Thymus (tissue), 11 donors: ENCODE measurements around the gene MARCHF3. TPM values are rescaled to one million over a fixed set of nuclear protein-coding genes. Genes with fewer than 3 reads are reported as not detected.

Experiments used
- DNase-seq, 9 donors: peaks; one replicate each; pipeline ENCODE4 v3.0.0-alpha.2; 2013; ENCODE audit warnings: low spot score in 9 of 9, low read depth in 6 of 9, missing footprints in 1 of 9
- H3K27ac ChIP-seq, 2 donors: one replicate each; pipeline ENCODE4 v1.5.1; 2013; ENCODE audit warnings: control low read depth in 1 of 2, low read depth in 1 of 2, low read length in 1 of 2, mild to moderate bottlenecking in 1 of 2, moderate library complexity in 1 of 2
- H3K27me3 ChIP-seq, 2 donors: one replicate each; pipeline ENCODE4 v1.5.1; 2013; ENCODE audit warnings: low read length in 1 of 2; ENCODE audit not compliant: control insufficient read depth in 2 of 2, insufficient read depth in 1 of 2
- H3K36me3 ChIP-seq, 2 donors: one replicate each; pipeline ENCODE4 v1.5.1; 2013; ENCODE audit warnings: low read length in 1 of 2, mild to moderate bottlenecking in 1 of 2, moderate library complexity in 1 of 2; ENCODE audit not compliant: control insufficient read depth in 2 of 2, insufficient read depth in 2 of 2
- H3K4me1 ChIP-seq, 2 donors: one replicate each; pipeline ENCODE4 v1.5.1; 2013; ENCODE audit warnings: low read length in 2 of 2; ENCODE audit not compliant: control insufficient read depth in 2 of 2, insufficient read depth in 2 of 2
- H3K4me3 ChIP-seq, 2 donors: one replicate each; pipeline ENCODE4 v1.5.1; 2013; ENCODE audit warnings: low read length in 2 of 2, control low read depth in 1 of 2, mild to moderate bottlenecking in 1 of 2
- H3K9me3 ChIP-seq, 2 donors: one replicate each; pipeline ENCODE4 v1.5.1; 2013; ENCODE audit warnings: low read length in 1 of 2, mild to moderate bottlenecking in 1 of 2; ENCODE audit not compliant: control insufficient read depth in 2 of 2, insufficient read depth in 1 of 2
- WGBS: extraction: QIAGEN DNeasy Blood & Tissue Kit; methylation state at CpG from one replicate; pipeline ENCODE4 v1.1.7; 2013; 5-methylcytosine and 5-hydroxymethylcytosine counted together
- polyA plus RNA-seq: library from polyadenylated mRNA; stranded (reverse); fragments of 200-250 nt; gene quantifications from one replicate; pipeline ENCODE4 v1.2.3, GENCODE V29; 2013
- total RNA-seq: library from RNA; stranded (reverse); fragments of 120-200 nt; gene quantifications from one replicate; pipeline ENCODE4 v1.2.4, GENCODE V29; 2013
- donor health status: healthy.

Gene MARCHF3
- total and polyA plus RNA-seq, 2 donors: 5.0 to 5.1 TPM

DNA sequence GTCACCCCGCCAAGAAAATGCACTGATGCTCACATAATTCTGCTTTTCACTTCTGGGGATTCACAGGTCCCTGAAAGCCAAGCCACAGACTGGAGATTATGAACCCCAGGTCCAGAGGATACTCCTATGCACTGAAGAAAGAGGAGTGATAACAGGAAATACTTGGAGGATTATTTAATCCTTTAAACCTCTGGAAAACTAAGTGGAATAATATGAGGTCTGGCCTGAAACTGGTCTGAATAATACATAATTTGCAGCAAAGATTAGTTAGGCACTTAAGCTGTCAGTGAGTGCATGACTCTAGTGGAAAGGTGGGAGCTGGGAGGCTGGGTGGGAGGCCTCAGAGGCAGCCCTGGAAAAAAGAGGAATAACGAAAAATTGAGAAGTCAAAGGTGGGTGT is 45.7 kb downstream of the MARCHF3 start:
- 93% methylated on average over 2 of the region's 2 CpGs for WGBS
- no peaks in the 10 kb centered on the region for H3K27me3 ChIP-seq
- DNase-seq: no peak
- no peak overlapping the region for H3K27ac ChIP-seq
- H3K4me1 ChIP-seq: peaks cover 0 to 11% of the 10 kb centered on the region in 2 donors
- H3K36me3 ChIP-seq: no peaks in the 10 kb centered on the region
- H3K9me3 ChIP-seq: no peaks in the 10 kb centered on the region
- H3K4me3 ChIP-seq: no peak overlapping the region

GRCh38 chr5:126983874-126984266 is 46.5 kb downstream of the MARCHF3 start:
- no peaks in the 10 kb centered on the region for H3K36me3 ChIP-seq
- peaks cover 0 to 11% of the 10 kb centered on the region in 2 donors for H3K4me1 ChIP-seq
- no peak overlapping the region for H3K4me3 ChIP-seq
- DNase-seq: no peak
- H3K9me3 ChIP-seq: no peaks in the 10 kb centered on the region
- 94% methylated on average over 2 of the region's 2 CpGs for WGBS
- no peak overlapping the region for H3K27ac ChIP-seq
- no peaks in the 10 kb centered on the region for H3K27me3 ChIP-seq

GRCh38 chr5:126982926-126983873 is 47.2 kb downstream of the MARCHF3 start:
- DNase-seq: no peak
- H3K27ac ChIP-seq: no peak overlapping the region
- no peaks in the 10 kb centered on the region for H3K9me3 ChIP-seq
- H3K4me1 ChIP-seq: peaks cover 0 to 11% of the 10 kb centered on the region in 2 donors
- WGBS: 97% methylated on average over 12 of the region's 12 CpGs
- no peaks in the 10 kb centered on the region for H3K36me3 ChIP-seq
- no peak overlapping the region for H3K4me3 ChIP-seq
- H3K27me3 ChIP-seq: no peaks in the 10 kb centered on the region

- Histone ChIP-seq H3K4me1 (peaks cover 0 to 4% of the 10 kb centered on the region in 2 donors), H3K9me3 (no peaks in the 10 kb centered on the region), H3K4me3 (no peak overlapping the region), H3K27me3 (no peaks in the 10 kb centered on the region), H3K36me3 (no peaks in the 10 kb centered on the region), H3K27ac (no peak overlapping the region)
- DNase-seq: no peak
- WGBS: 98% methylated on average over 1 of the region's 1 CpG
Observed at GRCh38 chr5:126982202-126982601, 48.2 kb downstream of the MARCHF3 start.

DNA sequence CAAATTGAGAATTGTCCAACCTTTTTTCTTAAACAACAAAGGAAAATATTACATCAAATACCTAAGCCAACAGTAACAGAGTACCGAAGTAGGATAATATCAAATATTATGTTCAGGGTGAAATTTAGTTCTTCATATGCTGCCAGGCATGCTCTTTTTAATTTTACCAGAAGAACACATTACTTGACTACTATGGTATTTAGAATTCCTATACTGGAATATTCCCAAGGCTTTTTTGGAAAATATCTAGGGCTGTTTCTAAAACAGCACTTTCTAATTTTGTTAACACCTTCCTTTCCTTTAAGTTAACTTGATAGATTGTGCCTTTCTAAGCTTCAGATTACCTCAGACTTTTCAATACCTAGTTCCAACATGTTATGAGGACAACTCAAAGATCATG is 48.7 kb downstream of the MARCHF3 start:
- 96% methylated on average over 1 of the region's 1 CpG for WGBS
- Histone ChIP-seq H3K36me3 (no peaks in the 10 kb centered on the region), H3K9me3 (no peaks in the 10 kb centered on the region), H3K27ac (no peak overlapping the region), H3K27me3 (no peaks in the 10 kb centered on the region), H3K4me3 (no peak overlapping the region), H3K4me1 (peaks cover 0 to 4% of the 10 kb centered on the region in 2 donors)
- DNase-seq: no peak

GRCh38 chr5:126981222-126981621 is 49.1 kb downstream of the MARCHF3 start:
- Histone ChIP-seq H3K27ac (no peak overlapping the region), H3K4me3 (no peak overlapping the region), H3K36me3 (no peaks in the 10 kb centered on the region), H3K27me3 (no peaks in the 10 kb centered on the region), H3K9me3 (no peaks in the 10 kb centered on the region), H3K4me1 (peaks cover 0 to 4% of the 10 kb centered on the region in 2 donors)
- 96% methylated on average over 2 of the region's 2 CpGs for WGBS
- DNase-seq: no peak

GRCh38 chr5:126978258-126978657 is 52.1 kb downstream of the MARCHF3 start:
- Histone ChIP-seq H3K4me3 (no peak overlapping the region), H3K4me1 (peaks cover 0 to 6% of the 10 kb centered on the region in 2 donors), H3K36me3 (no peaks in the 10 kb centered on the region), H3K27me3 (no peaks in the 10 kb centered on the region), H3K27ac (no peak overlapping the region), H3K9me3 (no peaks in the 10 kb centered on the region)
- 97% methylated on average over 4 of the region's 4 CpGs for WGBS
- no peak for DNase-seq

- Histone ChIP-seq H3K4me3 (no peak overlapping the region), H3K27me3 (no peaks in the 10 kb centered on the region), H3K4me1 (peaks cover 0 to 9% of the 10 kb centered on the region in 2 donors), H3K9me3 (no peaks in the 10 kb centered on the region), H3K36me3 (no peaks in the 10 kb centered on the region), H3K27ac (no peak overlapping the region)
- DNase-seq: no peak
- WGBS: 96% methylated on average over 6 of the region's 6 CpGs
Observed at GRCh38 chr5:126976520-126977172, 53.7 kb downstream of the MARCHF3 start.

GRCh38 chr5:126975796-126976195 is 54.6 kb downstream of the MARCHF3 start:
- Histone ChIP-seq H3K4me1 (peaks cover 0 to 11% of the 10 kb centered on the region in 2 donors), H3K9me3 (no peaks in the 10 kb centered on the region), H3K27me3 (no peaks in the 10 kb centered on the region), H3K4me3 (no peak overlapping the region), H3K27ac (no peak overlapping the region), H3K36me3 (no peaks in the 10 kb centered on the region)
- no peak for DNase-seq
